Stimulated activated naive CD4-positive, alpha-beta T cell treated with Interleukin-2 at 50 U/mL for 16 hours (primary cell): ENCODE results near the gene GDF10.
A peak's percentile ranks its signal among the peaks of the same experiment; 100 is the strongest.

ENCODE experiments used
- DNase-seq: peaks from one replicate; lab custom pipeline; 2025; lab: John Stamatoyannopoulos, UW

The GDF10 gene, protein sequence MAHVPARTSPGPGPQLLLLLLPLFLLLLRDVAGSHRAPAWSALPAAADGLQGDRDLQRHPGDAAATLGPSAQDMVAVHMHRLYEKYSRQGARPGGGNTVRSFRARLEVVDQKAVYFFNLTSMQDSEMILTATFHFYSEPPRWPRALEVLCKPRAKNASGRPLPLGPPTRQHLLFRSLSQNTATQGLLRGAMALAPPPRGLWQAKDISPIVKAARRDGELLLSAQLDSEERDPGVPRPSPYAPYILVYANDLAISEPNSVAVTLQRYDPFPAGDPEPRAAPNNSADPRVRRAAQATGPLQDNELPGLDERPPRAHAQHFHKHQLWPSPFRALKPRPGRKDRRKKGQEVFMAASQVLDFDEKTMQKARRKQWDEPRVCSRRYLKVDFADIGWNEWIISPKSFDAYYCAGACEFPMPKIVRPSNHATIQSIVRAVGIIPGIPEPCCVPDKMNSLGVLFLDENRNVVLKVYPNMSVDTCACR

DNA sequence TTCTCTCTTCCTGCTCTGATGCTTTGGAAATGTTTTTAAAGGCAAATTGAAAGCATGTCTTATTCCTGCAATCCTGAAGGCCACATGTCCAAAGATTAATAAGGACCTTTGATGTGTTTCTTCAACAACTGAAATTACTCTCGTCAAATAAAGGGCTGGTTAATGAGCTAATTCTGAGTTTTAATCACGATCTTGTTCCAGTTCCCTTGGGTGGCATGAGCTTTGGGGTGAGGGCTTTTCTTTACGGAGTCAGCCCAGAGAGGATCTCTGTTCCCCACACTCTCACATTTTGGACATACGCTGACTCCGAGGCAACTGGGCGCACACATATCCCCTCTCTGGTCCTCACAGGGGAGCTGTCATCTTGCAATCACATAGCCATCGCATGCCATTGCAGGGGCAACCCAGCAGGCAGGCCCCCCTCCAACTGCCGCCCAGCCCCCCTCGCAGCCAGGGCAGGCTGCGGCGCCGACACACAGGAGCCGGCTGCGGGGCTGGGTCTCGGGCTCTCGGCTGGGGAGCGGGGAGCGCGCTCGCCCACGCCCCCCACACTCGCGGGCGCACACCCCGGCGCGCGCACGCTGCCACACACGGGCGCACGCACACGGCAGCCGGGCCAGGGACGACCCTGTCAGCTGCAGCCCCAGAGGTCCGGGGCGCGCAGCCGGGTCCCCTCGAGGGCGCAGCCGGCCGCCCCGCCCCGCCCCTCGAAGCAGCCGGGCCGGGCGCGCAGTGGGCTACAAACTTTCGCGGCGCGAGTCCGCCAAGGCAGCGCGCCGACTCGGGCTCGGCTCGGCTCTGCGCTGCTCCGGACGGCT, at the start of gene GDF10:
Gene GDF10, plus strand, starts transcription at position 587 of the 818 bp plus-strand sequence. CDS start 455 bp downstream, outside the sequence.
- no peak for DNase-seq

DNA sequence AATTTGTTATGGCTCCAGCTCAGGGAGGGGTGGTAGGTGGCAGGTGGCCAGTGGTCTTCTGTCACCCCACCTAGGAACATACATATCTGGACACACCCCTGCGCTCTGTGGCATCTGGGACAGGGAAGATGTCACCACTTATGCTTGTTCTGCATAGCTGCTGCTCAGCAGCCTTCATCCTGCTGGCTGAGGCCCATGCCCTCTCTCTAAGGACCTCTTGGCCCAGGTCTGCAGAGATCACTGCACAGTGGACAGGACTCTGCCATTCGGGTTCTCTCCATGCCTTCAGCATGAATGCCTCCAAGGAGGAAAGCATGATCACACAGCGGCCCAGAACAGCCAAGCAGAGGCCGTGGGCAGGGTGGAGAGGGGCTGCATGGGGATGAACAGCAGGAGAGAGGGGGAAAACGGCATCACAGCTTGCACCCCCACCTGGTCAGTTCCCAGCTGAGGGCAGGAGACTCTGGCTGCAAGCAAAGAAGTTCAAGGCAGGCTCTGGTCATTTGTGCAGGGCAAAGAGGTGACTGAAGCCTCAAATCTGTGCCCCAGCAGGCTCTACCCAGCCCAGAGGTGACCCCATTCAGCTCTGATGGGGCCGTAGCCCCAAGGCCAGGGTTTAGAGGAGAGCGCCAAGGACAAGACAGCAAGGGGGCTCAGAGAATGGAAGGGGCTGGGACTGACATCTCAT, 47.8 kb upstream of the GDF10 start:
- no peak for DNase-seq

DNA sequence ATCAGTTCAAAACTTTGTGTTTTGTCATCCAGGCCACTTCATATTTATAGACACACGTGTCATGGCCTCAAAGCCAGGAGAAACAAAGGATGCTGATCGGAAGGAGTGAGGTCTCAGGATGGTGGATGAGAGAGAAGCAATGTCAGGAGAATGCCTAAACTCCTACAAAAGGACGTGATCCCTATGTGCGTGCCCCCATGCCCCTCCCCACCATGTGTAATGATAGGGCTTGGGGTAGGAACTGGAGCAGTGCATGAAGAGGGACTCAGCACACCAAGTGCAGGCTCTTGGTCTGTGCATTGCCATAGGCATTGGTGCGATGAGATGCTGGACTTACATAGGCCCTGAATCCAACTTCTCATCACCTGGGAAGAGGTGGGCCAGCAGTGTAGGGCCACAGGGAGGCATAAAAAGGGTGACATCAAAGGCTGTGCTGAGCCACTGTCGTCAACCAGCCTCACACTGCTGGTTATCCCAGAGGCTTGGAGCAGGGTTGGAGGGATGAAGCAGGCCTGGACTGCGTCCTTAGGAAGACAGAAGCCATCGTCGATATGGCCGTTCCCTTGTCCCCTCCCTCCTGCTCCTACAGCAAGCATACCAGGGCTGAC, 46.9 kb upstream of the GDF10 start:
- DNase-seq: no peak

DNA sequence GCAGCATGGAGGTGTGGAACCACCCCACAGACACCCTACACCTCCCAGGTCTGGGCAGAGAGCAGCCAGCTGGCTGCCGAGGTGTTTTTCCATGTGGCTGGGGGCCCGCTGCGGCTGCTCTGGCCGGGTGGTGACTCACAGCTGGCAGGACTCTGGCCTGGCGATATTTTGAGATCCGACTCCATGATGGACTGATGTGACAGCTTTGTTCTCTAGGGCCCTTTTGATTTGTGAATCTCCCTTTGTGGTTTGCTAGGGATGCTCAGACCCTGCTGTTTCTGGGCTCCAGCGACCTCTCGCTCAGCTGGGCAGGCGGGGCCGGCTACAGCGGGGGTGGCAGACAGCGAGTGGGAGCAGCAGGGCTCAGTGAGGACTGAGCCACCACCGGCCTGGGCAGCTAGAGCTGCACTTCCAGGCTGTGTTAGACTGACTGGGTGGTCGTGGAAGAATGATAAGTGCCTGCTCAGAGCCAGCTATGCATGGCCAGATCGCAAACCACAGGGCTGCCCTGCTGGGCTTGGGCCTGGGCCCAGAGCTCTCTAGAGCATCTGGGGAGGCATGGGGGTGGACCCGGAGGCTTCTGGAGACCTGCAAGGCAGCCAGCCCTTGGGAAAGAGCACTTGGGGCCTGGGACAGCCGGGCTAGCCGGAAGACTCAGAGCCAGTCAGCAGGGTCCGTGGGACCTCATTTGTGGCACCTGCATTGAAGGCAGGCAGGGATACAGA, 46.2 kb upstream of the GDF10 start:
- no peak for DNase-seq

DNA sequence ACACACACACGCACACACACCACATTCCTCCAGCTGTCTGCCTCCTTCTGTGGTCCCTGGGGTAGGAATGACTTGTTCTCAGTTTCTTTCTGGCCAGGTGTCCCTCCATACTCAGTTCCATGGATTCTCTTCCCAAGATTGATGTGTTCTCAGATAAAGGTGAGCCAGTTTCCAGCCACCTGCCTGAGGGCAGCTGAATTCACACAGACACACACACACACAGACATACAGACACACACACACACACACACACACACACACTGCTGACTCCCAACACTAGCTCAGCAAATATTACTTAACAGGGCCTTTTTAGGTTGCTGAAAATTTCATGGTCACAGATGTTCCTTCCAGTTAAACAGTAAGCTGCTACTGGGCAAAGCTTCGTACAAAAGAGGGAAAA, 45.4 kb upstream of the GDF10 start:
- no peak for DNase-seq

DNA sequence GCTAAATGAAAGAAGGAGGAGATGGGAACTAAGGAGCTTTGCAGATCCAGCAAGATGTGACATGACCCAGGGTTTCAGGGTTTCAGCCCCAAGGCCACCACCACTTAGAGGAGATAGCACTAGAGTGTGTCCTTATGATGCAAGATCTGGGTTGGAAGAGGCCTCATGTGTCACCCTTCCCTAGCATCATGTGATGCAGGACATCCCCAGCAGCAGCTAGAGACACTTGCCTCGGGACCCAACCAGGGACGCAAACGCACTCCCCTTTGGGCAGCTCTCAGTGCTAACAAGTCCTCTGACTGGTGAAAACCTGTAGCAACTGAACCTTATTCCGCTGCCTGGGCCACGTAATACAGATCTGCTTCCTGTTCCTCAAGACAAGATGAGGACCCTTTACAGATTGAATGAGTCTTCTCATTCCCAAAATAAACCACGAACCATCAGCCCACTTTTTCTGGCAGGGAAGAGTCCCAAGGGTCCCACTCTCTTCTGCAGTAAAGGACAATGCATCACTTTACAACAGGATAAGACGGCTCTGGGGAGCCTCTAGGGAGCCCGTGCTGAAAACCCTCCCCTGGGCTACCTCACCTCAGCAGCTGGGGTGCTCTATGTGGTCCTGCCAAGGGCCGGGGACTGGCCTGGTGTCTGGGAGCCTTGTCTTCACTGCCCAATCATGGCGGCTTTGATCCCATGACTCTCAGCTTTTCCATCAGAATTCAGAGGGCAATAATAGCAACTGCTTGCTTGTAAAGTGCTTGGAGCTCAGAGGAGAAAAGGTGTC, 44.8 kb upstream of the GDF10 start:
- DNase-seq: no peak

DNA sequence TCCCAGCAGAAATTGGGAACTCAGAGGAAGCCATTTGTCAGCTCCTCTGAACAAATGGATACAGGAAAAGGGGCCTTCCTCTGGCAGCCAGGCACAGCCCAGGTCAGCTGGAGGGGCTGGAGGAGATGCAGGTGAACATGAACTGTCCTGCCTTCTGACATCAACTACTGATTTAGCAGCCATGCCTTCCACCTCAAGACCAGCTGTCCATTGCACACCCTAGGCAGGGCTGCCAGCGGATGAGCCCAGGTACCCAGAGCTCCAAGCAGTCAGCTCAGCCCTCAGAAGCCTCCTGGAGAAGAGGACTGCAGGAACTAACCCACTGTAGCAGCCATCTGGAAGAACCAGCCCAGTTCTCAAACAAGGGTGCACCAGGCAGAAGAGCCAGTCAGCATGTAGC, 44.1 kb upstream of the GDF10 start:
- no peak for DNase-seq

DNA sequence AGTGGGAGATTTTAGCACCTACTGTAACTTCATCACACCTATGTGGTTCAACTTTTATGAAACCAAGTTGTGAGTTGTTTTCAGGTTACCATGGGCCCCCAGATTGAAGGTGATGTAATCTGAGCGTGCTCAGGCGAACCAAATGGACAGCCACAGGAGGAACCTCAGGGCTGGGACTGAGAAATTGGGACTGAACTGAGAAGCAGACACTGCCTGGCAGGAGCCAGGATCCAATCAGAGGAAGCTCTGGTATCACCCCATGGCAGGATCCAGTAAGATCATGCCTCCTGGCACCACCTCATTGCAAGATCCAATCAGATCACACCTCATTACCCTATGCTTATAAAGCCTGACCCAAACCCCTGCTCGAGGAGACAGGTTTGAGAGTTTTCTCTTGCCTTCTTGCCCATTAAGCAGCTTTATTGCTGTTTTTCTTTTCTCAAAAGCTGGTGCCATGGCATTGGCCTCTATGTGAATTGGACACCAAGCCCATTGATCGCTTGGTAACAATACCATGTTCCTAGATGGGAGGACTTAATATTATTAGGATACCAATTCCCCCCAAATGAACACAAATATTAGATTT, 43.2 kb upstream of the GDF10 start:
- no peak for DNase-seq

DNA sequence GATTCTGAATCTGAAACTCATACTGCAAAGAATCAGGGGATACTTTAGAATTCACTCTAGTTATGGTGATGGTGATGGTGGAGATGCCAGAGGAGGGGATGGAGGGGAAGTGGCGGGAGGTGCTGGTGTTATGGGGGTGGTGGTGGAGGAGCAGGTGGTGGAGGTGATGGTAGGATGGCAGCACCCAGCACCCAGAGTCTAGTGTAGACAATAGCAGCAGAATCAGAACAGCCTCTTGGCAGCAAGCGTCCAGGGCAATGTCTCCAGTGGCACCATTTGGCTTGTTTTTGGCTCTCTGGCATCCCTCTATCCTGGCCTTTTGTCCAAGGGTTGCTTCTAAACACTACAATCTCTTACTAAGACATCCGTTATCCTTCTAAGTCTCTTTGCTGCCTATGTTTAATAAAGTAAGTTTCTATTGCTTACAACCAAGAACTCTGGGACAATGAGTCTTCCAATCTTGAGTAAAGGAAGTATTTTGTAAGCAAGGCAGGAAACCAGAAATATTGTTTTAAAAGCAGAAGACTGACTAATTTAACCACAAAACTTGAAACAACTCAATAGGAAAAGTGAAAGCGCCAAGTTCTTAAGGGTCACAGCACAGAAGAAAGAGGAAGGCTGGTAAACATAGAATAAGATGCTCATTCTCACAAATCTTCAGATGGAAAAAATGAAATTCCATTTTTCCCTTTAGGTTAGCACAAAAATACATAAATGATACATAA, 42.4 kb upstream of the GDF10 start:
- DNase-seq: no peak

DNA sequence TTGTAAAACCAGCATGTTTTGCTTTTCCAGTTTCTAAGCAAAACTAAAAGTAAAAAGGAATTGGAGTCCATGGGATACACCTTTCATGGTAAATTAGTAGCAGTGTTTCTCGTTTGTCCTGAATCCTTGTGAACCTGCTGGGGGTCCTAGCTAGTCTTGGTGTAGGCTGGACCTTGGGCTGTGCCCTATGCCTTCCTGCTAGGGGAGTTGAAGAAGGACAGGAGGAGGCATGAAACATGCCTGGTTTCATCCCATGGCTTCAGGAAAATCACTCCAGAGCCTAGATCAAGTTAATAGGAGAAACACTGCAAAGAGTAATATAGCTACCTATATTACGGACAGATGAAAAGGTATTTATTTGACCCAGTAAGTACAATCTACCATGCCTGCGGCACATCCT, 41.1 kb upstream of the GDF10 start:
- DNase-seq: no peak

DNA sequence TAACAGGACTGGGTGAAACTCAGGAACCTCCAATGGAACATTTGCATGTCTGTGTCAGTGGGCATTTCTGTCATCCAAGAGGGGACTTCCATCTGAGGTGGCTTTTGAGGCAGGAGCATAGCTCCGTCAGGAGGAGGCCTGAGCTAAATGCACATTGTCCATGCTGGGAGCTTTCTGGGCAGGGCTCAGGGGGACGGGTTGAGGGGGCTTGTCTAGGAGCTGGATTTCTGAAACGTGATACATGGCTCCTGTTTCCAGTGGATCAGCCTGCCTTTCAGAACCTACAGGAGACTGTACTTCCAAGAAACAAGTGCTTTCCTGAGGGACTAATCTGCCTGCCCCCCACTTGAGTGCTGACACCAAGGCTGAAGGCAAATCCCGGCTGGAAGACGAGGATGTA, 40.5 kb upstream of the GDF10 start:
- DNase-seq: no peak

DNA sequence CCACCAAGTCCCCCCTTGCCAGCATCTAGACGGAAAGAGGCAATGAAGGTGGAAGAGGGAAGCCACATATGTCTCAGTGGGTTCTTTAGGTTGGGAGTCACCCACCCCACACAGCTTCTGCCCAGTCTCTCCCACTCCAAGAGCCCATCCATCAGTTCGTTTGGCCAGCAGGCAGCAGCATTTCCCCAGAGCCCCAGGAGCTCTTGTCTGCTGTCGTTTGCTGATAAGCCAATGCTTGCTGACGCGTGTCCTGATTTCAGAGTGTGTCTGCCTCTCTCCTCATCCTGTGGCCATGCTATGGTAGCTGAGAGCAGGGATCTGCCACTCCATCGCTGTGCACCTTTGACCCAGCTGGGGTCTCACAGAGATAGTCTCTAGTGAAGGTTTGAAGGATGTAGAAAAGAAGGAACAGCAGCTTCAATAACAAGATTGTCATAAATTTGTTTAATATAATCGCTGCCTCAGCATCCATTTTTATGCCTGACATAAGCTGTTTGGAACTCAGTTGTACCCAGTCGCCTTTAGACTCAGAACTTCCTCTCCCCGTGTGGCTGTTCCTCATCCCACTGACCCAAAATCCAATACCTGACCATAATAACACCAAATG, 39.4 kb upstream of the GDF10 start:
- DNase-seq: no peak

DNA sequence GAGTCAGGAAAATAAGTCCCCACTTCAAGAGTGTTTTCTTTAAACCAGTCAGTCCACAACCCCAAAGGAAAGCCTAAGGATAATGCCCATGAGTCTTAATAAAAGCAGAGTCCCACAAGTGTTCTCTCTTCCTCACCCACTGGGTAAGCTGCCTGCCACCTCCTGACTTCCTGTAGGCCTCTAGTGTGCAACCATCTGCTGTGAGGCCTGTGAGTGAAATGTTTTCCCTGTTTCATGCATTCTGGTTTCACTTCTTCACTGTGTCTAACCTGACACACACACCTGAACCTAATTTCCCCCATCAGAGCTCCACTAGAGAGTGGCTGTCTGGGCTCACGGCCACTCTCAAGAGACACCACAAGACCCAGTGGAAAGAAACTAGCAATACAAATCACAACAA, 38.9 kb upstream of the GDF10 start:
- DNase-seq: peak; percentile 5

DNA sequence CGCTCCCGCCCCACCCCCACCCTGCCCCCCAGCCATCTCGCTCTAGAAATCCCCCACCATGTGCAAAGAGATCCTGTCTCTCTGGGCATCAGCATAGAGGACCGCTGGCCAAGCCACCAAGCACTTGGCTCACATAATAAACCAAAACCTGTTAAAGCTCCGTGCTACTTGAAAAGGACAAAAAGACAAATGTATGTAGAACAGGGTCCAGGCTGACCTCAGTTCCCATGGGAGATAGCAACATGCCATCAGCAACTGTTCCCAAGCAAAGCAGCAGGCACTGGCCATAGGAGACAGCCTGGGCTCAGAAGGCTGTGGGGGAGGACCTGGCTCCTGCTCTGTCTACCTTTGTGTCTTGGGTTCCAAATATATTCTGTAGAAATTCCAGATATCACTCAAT, 38.4 kb upstream of the GDF10 start:
- no peak for DNase-seq

DNA sequence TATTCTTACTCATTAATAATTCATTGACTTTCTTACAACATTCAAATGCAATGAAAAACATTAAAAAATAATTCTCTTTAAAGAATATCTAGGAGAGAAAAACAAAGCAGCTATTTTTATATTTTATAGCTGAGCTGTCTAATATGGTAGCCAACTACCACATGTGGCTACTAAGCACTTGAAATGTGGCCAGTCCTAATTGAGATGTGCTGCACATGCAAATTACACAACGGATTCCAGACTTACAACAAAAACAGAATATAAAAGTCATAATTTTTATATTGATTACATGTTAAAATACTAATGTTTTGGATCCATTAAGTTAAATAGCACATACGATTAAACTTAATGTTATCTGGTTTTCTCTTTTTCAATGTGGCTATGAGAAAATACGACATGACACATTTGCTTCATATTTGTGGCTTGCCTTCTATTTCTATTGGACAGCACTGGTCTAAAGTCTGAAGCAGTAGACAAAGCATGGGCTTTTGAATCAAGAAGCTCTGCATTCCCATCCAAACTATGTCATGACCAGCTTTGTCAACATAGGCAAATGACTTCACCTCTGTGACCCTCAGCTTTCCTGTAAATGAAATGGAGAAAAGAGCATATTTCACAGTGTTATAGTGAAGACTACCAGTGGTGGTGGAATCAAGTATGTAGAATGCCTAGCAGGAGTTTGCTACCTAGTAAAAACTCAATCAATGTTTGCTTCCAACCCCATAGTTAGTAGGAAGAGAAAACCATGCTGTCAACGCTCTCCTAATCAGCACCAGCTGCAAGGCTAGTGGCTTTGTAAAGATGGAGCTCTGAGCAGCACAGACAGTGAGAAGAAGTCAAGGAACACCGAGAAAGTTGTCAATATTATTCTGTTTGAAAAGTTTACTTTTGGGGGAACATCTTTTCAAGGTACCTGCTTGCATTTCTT, 37.1 kb upstream of the GDF10 start:
- DNase-seq: no peak

DNA sequence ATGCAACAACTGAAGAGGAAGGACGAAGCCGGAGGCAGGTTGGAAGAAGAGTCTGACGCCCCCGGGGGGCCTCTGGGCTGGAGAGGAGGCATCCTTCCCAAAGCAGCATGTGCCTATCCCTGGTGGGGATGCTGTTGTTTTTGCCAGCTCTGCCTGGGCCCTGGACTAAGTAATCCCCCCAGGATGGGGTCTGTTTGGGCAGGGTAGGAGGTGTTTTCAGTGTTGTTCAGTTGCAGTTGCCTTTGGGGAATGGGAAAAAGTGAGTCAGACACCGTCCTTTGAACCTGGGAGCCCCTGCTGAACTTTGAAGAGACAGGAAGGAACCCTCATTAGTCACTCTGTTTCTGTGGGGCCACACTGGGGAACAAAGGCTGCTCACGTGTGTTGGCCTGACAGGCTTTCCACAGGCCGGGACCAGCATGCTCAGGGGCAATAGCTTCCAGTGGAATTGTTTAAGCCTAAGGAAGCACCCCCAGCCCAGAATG, 35.2 kb upstream of the GDF10 start:
- peak; percentile 12 for DNase-seq

DNA sequence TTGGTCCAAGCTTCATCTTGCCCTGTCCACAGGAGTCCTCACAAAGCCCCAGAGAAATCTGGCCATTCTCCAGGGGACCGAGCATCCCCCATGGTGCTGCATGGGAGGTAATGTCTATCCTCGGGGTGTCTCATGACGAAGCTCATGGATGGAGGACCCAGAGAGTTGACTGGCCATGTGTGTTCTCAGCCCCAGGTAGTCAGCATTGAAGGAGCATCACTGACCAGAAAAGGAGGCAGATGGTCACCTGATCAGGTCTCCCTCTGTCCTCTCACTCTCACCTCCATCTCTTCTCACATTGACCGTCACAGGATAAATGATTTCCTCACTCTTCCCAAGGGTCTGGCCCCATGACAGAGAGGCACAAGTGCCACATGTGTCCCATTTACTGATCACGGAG, 33.4 kb upstream of the GDF10 start:
- DNase-seq: no peak

DNA sequence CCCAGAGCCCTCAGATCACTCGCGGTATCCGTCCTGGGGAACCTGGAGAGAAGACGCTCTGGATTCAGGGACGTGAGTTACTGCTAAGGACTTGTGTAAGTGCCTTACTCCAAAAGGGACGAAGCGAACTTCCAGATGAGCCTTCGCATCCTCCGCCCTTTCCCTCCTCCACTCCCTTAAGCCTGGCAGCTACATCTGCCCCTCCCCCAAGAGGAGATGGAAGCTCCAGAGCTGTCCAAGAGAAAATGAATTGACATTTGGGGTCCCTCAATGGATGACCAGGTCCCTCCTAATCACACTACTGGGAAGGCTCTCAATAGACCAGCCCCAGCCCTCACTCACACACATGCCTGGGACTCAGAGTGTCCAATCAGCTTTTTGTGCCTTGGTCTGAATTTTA, 31.3 kb upstream of the GDF10 start:
- DNase-seq: no peak
